CD8-positive, alpha-beta memory T cell (primary cell): ENCODE data around the gene TYW1. TPM values are rescaled to one million over a fixed set of nuclear protein-coding genes. Genes with fewer than 3 reads are reported as not detected.
"Not testable (repeated sequence)": the region's sequence is repeated elsewhere in the genome, so short reads cannot be mapped to it uniquely, and the experiment has no call there.

Experiments
- CTCF ChIA-PET: fragments of 350-600 bp; sonication (Branson Sonifier 250); formaldehyde crosslinking; loops from one replicate; lab custom pipeline; 2021; ENCODE audit warnings: antibody characterized with exemption; lab: Charles Lee
- POLR2A ChIA-PET: fragments of 350-600 bp; sonication (Branson Sonifier 250); formaldehyde crosslinking; loops from one replicate; lab custom pipeline; 2021; ENCODE audit warnings: antibody characterized with exemption; lab: Charles Lee
- DNase-seq, 5 donors: peaks; one replicate each; pipeline versions ENCODE4 v3.0.0 to v3.0.0-alpha.2; 2020 to 2022; ENCODE audit warnings: mixed read lengths in 1 of 5
- H3K27ac ChIP-seq: one replicate; pipeline ENCODE4 v1.7.0; 2013; ENCODE audit warnings: low read depth, mild to moderate bottlenecking, low read length, moderate library complexity
- H3K27me3 ChIP-seq: 2 replicates; pipeline ENCODE4 v1.7.0; 2013; ENCODE audit warnings: low read length, mild to moderate bottlenecking; ENCODE audit not compliant: insufficient read depth, poor library complexity, severe bottlenecking
- H3K36me3 ChIP-seq: 2 replicates; pipeline ENCODE4 v1.7.0; 2013; ENCODE audit warnings: mild to moderate bottlenecking, low read length, moderate library complexity; ENCODE audit not compliant: insufficient read depth
- H3K4me1 ChIP-seq: 2 replicates; pipeline ENCODE4 v1.7.0; 2013; ENCODE audit warnings: mild to moderate bottlenecking, low read length, moderate library complexity; ENCODE audit not compliant: insufficient read depth
- H3K4me3 ChIP-seq: 2 replicates; pipeline ENCODE4 v1.7.0; 2013; ENCODE audit warnings: mild to moderate bottlenecking, low read length
- H3K9me3 ChIP-seq: 2 replicates; pipeline ENCODE4 v1.7.0; 2013; ENCODE audit warnings: mild to moderate bottlenecking, low read length
- H3K27ac Mint-ChIP-seq, 8 donors: one replicate each; pipeline ENCODE4 v1.8.0; 2020 to 2021; ENCODE audit warnings: mixed read lengths in 8 of 8, mild to moderate bottlenecking in 6 of 8, inconsistent platforms in 3 of 8, moderate library complexity in 3 of 8
- H3K27me3 Mint-ChIP-seq, 2 donors: one replicate each; pipeline ENCODE4 v1.8.0; 2020 to 2021; ENCODE audit warnings: mixed read lengths in 2 of 2, mild to moderate bottlenecking in 1 of 2, moderate library complexity in 1 of 2
- H3K36me3 Mint-ChIP-seq, 3 donors: one replicate each; pipeline ENCODE4 v1.8.0; 2020 to 2021; ENCODE audit warnings: mixed read lengths in 3 of 3, inconsistent platforms in 1 of 3, mild to moderate bottlenecking in 1 of 3
- H3K4me1 Mint-ChIP-seq, 3 donors: one replicate each; pipeline ENCODE4 v1.8.0; 2020 to 2021; ENCODE audit warnings: mixed read lengths in 3 of 3, inconsistent platforms in 1 of 3, mild to moderate bottlenecking in 1 of 3
- H3K4me3 Mint-ChIP-seq, 7 donors: one replicate each; pipeline ENCODE4 v1.8.0; 2020 to 2021; ENCODE audit warnings: mixed read lengths in 7 of 7, mild to moderate bottlenecking in 6 of 7, moderate library complexity in 4 of 7, inconsistent platforms in 2 of 7
- H3K9me3 Mint-ChIP-seq, 5 donors: one replicate each; pipeline ENCODE4 v1.8.0; 2020 to 2022; ENCODE audit warnings: mixed read lengths in 5 of 5, mild to moderate bottlenecking in 3 of 5, moderate library complexity in 2 of 5, inconsistent platforms in 1 of 5
- polyA plus RNA-seq: library from polyadenylated mRNA; unstranded; fragments of 300-500 nt; fragmentation: Illumina TruSeq; gene quantifications from one replicate; pipeline ENCODE4 v1.2.3, GENCODE V29; 2021
- total RNA-seq, 2 experiments: library from RNA; stranded (reverse); gene quantifications; one replicate each; pipeline ENCODE4 v1.2.3, GENCODE V29; 2021

Gene TYW1, protein sequence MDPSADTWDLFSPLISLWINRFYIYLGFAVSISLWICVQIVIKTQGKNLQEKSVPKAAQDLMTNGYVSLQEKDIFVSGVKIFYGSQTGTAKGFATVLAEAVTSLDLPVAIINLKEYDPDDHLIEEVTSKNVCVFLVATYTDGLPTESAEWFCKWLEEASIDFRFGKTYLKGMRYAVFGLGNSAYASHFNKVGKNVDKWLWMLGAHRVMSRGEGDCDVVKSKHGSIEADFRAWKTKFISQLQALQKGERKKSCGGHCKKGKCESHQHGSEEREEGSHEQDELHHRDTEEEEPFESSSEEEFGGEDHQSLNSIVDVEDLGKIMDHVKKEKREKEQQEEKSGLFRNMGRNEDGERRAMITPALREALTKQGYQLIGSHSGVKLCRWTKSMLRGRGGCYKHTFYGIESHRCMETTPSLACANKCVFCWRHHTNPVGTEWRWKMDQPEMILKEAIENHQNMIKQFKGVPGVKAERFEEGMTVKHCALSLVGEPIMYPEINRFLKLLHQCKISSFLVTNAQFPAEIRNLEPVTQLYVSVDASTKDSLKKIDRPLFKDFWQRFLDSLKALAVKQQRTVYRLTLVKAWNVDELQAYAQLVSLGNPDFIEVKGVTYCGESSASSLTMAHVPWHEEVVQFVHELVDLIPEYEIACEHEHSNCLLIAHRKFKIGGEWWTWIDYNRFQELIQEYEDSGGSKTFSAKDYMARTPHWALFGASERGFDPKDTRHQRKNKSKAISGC
- 10 to 100 TPM; 20.2 to 21.5 TPM for total RNA-seq
- polyA plus RNA-seq = 26.5 TPM

- Mint-ChIP-seq H3K27ac (peak within 1 kb of the TSS; percentile 97 to 100 (median 99)), H3K36me3 (peaks cover 6 to 54% (median 14%) of the 10 kb centered on the region in 3 donors), H3K4me3 (peak within 1 kb of the TSS; percentile 94 to 100 (median 98)), H3K4me1 (peaks cover 26 to 51% (median 37%) of the 10 kb centered on the region in 3 donors)
- H3K4me1 ChIP-seq = peaks cover 23% of the 10 kb centered on the region
- not testable (repeated sequence) for H3K9me3 Mint-ChIP-seq, H3K27me3 ChIP-seq, H3K9me3 ChIP-seq, H3K27me3 Mint-ChIP-seq
- POLR2A ChIA-PET = interaction anchor here (0.6 to 1.1 kb wide), 3 partner anchors 76 to 503 kb away, joined by 4 to 7 read pairs (median 4); partner anchors contain the start of genes KCTD7 and TMEM248
- peak within 1 kb of the TSS; percentile 97 for H3K4me3 ChIP-seq
- peak within 1 kb of the TSS; percentile 78 for H3K27ac ChIP-seq
- DNase-seq = peak; percentile 96 to 99 (median 98)
- H3K36me3 ChIP-seq = peaks cover 18% of the 10 kb centered on the region
- CTCF ChIA-PET = interaction anchor here (1.7 kb wide), 1 partner anchor 152 kb away, joined by 4 read pairs; no protein-coding TSS in a partner anchor
These were observed at the start of gene TYW1 for GRCh38 chr7:66996444-66997191. Gene TYW1 (plus strand): TSS chr7:66996833. CDS start chr7:66996979, 146 bp downstream.

DNA sequence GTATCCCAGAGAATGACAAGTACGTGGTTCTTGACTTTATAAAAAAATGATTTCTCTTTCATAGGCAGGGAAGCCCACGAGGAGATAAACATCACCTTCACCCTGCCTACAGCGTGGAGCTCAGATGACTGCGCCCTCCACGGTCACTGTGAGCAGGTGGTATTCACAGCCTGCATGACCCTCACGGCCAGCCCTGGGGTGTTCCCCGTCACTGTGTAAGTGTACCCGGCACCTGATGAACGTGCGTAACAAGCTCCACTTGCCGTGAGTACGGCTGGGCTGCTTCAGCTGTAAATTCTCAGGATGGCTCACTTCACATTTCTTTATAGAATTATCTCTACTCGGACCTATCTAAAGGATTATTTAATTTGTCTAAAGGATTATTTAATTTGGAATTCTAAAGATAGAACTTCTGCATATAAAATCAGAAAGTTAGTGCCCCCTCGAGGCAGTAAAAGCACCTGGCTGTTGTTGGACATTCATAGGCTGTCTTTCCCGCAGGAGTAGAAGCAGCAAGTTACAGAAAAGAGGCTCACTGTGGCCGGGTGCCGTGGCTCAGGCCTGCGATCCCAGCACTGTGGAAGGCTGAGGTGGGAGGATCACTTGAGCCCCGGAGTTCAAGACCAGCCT, 48.0 kb upstream of the TYW1 start:
- no peak overlapping the region for H3K4me3 ChIP-seq
- ChIA-PET CTCF (no interaction called here), POLR2A (no interaction called here)
- H3K27me3 ChIP-seq = no peaks in the 10 kb centered on the region
- Mint-ChIP-seq H3K27ac (peak overlapping the region in 1 of 8 donors; percentile 54), H3K27me3 (no peaks in the 10 kb centered on the region), H3K4me3 (no peak overlapping the region), H3K36me3 (peaks cover 11 to 79% (median 28%) of the 10 kb centered on the region in 3 donors), H3K9me3 (no peaks in the 10 kb centered on the region), H3K4me1 (no peaks in the 10 kb centered on the region)
- peaks cover 51% of the 10 kb centered on the region for H3K36me3 ChIP-seq
- no peaks in the 10 kb centered on the region for H3K4me1 ChIP-seq
- H3K27ac ChIP-seq = no peak overlapping the region
- no peaks in the 10 kb centered on the region for H3K9me3 ChIP-seq
- DNase-seq = no peak

- Mint-ChIP-seq H3K9me3 (no peaks in the 10 kb centered on the region), H3K36me3 (peaks cover 9 to 75% (median 25%) of the 10 kb centered on the region in 3 donors), H3K4me1 (no peaks in the 10 kb centered on the region), H3K27me3 (no peaks in the 10 kb centered on the region), H3K4me3 (no peak overlapping the region), H3K27ac (peak overlapping the region in 1 of 8 donors; percentile 57)
- Histone ChIP-seq H3K9me3 (no peaks in the 10 kb centered on the region), H3K36me3 (peaks cover 52% of the 10 kb centered on the region), H3K27me3 (no peaks in the 10 kb centered on the region), H3K4me3 (no peak overlapping the region), H3K27ac (no peak overlapping the region), H3K4me1 (no peaks in the 10 kb centered on the region)
- POLR2A ChIA-PET = no interaction called here
- no peak for DNase-seq
- CTCF ChIA-PET = no interaction called here
These were observed 46.3 kb upstream of the TYW1 start for GRCh38 chr7:66950311-66950710.

GRCh38 chr7:66950763-66951162, 45.9 kb upstream of the TYW1 start:
- H3K27me3 ChIP-seq = no peaks in the 10 kb centered on the region
- no peak overlapping the region for H3K4me3 ChIP-seq
- H3K4me1 Mint-ChIP-seq = no peaks in the 10 kb centered on the region
- no peak for DNase-seq
- H3K36me3 Mint-ChIP-seq = peaks cover 8 to 76% (median 25%) of the 10 kb centered on the region in 3 donors
- peaks cover 54% of the 10 kb centered on the region for H3K36me3 ChIP-seq
- no peak overlapping the region for H3K4me3 Mint-ChIP-seq
- no peaks in the 10 kb centered on the region for H3K9me3 Mint-ChIP-seq
- no peak overlapping the region for H3K27ac Mint-ChIP-seq
- ChIA-PET CTCF (no interaction called here), POLR2A (no interaction called here)
- no peaks in the 10 kb centered on the region for H3K9me3 ChIP-seq
- H3K4me1 ChIP-seq = no peaks in the 10 kb centered on the region
- no peaks in the 10 kb centered on the region for H3K27me3 Mint-ChIP-seq
- H3K27ac ChIP-seq = no peak overlapping the region

- H3K27ac ChIP-seq = no peak overlapping the region
These were observed 44.1 kb upstream of the TYW1 start for GRCh38 chr7:66952343-66953043.

DNA sequence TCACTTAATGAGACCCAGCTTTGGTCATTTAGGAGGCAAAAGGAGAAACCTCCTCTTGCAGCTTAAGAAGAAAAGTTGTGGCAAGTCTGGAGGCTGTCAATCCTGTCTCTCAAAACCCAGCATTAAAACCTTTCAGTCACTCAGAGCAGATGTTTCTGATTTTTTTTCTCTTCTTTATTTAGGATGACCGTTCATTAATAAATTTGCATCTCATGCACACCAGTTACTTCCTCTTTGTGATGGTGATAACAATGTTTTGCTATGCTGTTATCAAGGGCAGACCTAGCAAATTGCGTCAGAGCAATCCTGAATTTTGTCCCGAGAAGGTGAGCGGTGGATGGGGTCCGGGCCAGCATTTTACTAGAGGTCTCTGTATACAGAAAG, 43.6 kb upstream of the TYW1 start:
- ChIA-PET CTCF (no interaction called here), POLR2A (no interaction called here)
- Histone ChIP-seq H3K27ac (no peak overlapping the region), H3K36me3 (peaks cover 73% of the 10 kb centered on the region), H3K4me1 (no peaks in the 10 kb centered on the region), H3K9me3 (no peaks in the 10 kb centered on the region), H3K27me3 (no peaks in the 10 kb centered on the region), H3K4me3 (no peak overlapping the region)
- H3K27ac Mint-ChIP-seq = peak overlapping the region in 1 of 8 donors; percentile 90
- peaks cover 8 to 81% (median 32%) of the 10 kb centered on the region in 3 donors for H3K36me3 Mint-ChIP-seq
- DNase-seq = no peak
- no peaks in the 10 kb centered on the region for H3K9me3 Mint-ChIP-seq
- no peaks in the 10 kb centered on the region for H3K4me1 Mint-ChIP-seq
- H3K27me3 Mint-ChIP-seq = no peaks in the 10 kb centered on the region
- H3K4me3 Mint-ChIP-seq = no peak overlapping the region

More at GRCh38 chr7:66952343-66953043, 44.1 kb upstream of the TYW1 start:
- no peaks in the 10 kb centered on the region for H3K9me3 ChIP-seq
- Mint-ChIP-seq H3K4me3 (no peak overlapping the region), H3K27me3 (no peaks in the 10 kb centered on the region), H3K27ac (peak overlapping the region in 4 of 8 donors; percentile 29 to 90 (median 60)), H3K36me3 (peaks cover 8 to 80% (median 32%) of the 10 kb centered on the region in 3 donors), H3K9me3 (no peaks in the 10 kb centered on the region), H3K4me1 (no peaks in the 10 kb centered on the region)
- CTCF ChIA-PET = no interaction called here
- DNase-seq = no peak
- H3K4me1 ChIP-seq = no peaks in the 10 kb centered on the region
- no peak overlapping the region for H3K4me3 ChIP-seq
- POLR2A ChIA-PET = interaction anchor here (0.9 kb wide), 1 partner anchor 43 kb away, joined by 3 read pairs; the partner anchor contains the start of gene SBDS
- H3K36me3 ChIP-seq = peaks cover 69% of the 10 kb centered on the region
- H3K27me3 ChIP-seq = no peaks in the 10 kb centered on the region
